Duodenal mucosa (tissue), 2 donors: ENCODE measurements around the gene TULP1.

Experiments used
- H3K27ac ChIP-seq: one replicate; pipeline ENCODE4 v1.7.0; 2013; ENCODE audit warnings: low read depth, low read length
- H3K27me3 ChIP-seq, 2 donors: one replicate each; pipeline ENCODE4 v1.7.0; 2013; ENCODE audit warnings: low read length in 2 of 2, control low read depth in 1 of 2; ENCODE audit not compliant: insufficient read depth in 2 of 2, control insufficient read depth in 1 of 2
- H3K36me3 ChIP-seq, 2 donors: one replicate each; pipeline ENCODE4 v1.7.0; 2013; ENCODE audit warnings: low read length in 2 of 2, control low read depth in 1 of 2; ENCODE audit not compliant: insufficient read depth in 2 of 2, control insufficient read depth in 1 of 2
- H3K4me1 ChIP-seq, 2 donors: one replicate each; pipeline ENCODE4 v1.7.0; 2013; ENCODE audit warnings: low read length in 2 of 2, control low read depth in 1 of 2; ENCODE audit not compliant: insufficient read depth in 2 of 2, control insufficient read depth in 1 of 2
- H3K4me3 ChIP-seq, 2 donors: one replicate each; pipeline ENCODE4 v1.7.0; 2013; ENCODE audit warnings: low read length in 2 of 2, low read depth in 1 of 2
- H3K9ac ChIP-seq, 2 donors: one replicate each; pipeline ENCODE4 v1.7.0; 2013; ENCODE audit warnings: low read length in 2 of 2, low read depth in 1 of 2
- H3K9me3 ChIP-seq, 2 donors: one replicate each; pipeline ENCODE4 v1.7.0; 2013; ENCODE audit warnings: low read length in 2 of 2, control low read depth in 1 of 2; ENCODE audit not compliant: control insufficient read depth in 1 of 2

The TULP1 gene

GRCh38 chr6:35453236-35453635, 59.5 kb downstream of the TULP1 start:
- peak overlapping the region; percentile 72 to 80 for H3K4me3 ChIP-seq
- H3K9ac ChIP-seq = peak overlapping the region; percentile 64 to 74
- H3K9me3 ChIP-seq = no peaks in the 10 kb centered on the region
- H3K27ac ChIP-seq = no peak overlapping the region
- H3K36me3 ChIP-seq = no peaks in the 10 kb centered on the region
- H3K4me1 ChIP-seq = peaks cover 15 to 17% of the 10 kb centered on the region in 2 donors
- H3K27me3 ChIP-seq = peaks cover 0 to 4% of the 10 kb centered on the region in 2 donors

- Histone ChIP-seq H3K4me1 (peaks cover 15 to 17% of the 10 kb centered on the region in 2 donors), H3K27me3 (peaks cover 0 to 4% of the 10 kb centered on the region in 2 donors), H3K36me3 (no peaks in the 10 kb centered on the region), H3K9ac (peak within 1 kb of the TSS; percentile 64 to 74), H3K27ac (no peak within 1 kb of the TSS), H3K4me3 (peak within 1 kb of the TSS; percentile 72 to 80), H3K9me3 (no peaks in the 10 kb centered on the region)
Measured at GRCh38 chr6:35452183-35453090, 60.3 kb downstream of the TULP1 start, which contains the start of gene FANCE. Gene FANCE (plus strand): TSS chr6:35452338. CDS start chr6:35452546, 208 bp downstream.

GRCh38 chr6:35451354-35452182, 61.1 kb downstream of the TULP1 start:
- H3K4me1 ChIP-seq = peaks cover 15 to 17% of the 10 kb centered on the region in 2 donors
- H3K36me3 ChIP-seq = no peaks in the 10 kb centered on the region
- no peaks in the 10 kb centered on the region for H3K9me3 ChIP-seq
- peak overlapping the region in 1 of 2 donors; percentile 64 for H3K9ac ChIP-seq
- H3K27me3 ChIP-seq = peaks cover 0 to 4% of the 10 kb centered on the region in 2 donors
- H3K27ac ChIP-seq = no peak overlapping the region
- peak overlapping the region; percentile 67 to 72 for H3K4me3 ChIP-seq

- Histone ChIP-seq H3K9ac (no peak overlapping the region), H3K27me3 (peaks cover 0 to 4% of the 10 kb centered on the region in 2 donors), H3K4me1 (peaks cover 15 to 17% of the 10 kb centered on the region in 2 donors), H3K36me3 (no peaks in the 10 kb centered on the region), H3K4me3 (no peak overlapping the region), H3K9me3 (no peaks in the 10 kb centered on the region), H3K27ac (no peak overlapping the region)
Measured at GRCh38 chr6:35449287-35449881, 63.3 kb downstream of the TULP1 start.

GRCh38 chr6:35448191-35448590, 64.5 kb downstream of the TULP1 start:
- no peaks in the 10 kb centered on the region for H3K9me3 ChIP-seq
- H3K27me3 ChIP-seq = peaks cover 0 to 4% of the 10 kb centered on the region in 2 donors
- H3K4me1 ChIP-seq = peaks cover 12 to 13% of the 10 kb centered on the region in 2 donors
- H3K9ac ChIP-seq = no peak overlapping the region
- H3K4me3 ChIP-seq = no peak overlapping the region
- no peaks in the 10 kb centered on the region for H3K36me3 ChIP-seq
- H3K27ac ChIP-seq = no peak overlapping the region
